ENCODE measurements around the gene SPAG8.

Gene SPAG8

GRCh38 chr9:35812025-35812602 lies at the start of gene SPAG8:
Gene SPAG8, minus strand, starts transcription at chr9:35812262. Its CDS starts 115 bp downstream, at chr9:35812147.
- peak; percentile 15 for DNase-seq

DNA sequence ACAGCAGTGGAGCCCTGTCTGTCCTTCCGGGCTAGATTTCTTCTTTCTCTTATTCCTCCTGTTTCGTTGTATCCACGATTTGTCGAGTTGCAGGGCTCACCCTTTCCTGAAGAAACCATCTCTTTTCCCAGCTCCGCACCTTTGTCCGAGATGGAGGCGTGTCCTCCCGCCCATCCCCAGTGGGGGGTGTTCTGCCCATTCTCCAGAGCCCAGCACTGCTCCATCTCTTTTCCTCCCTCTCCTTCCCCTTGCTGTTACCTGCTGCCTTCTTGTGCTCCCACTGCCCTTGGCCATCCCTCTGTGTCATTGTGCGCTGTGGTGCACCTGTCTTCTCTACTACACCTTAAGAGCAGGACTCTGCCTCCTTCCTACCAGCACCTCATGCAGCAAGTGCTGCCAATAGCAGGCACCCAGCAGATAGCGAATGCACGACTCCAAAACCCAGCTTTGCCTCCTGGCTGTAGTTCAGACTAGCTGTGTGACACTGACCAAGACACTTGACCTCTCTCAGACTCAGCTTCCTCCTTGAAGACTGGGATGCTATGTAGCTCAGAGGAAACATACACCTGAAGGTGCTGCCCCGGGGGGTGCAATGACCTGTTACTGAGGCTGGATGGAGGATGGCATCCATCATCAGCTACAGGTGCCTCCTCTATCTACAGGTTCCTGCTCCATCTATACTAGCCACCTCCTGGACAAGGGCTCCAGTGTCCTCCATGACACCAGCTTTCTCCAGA lies 49.3 kb upstream of the SPAG8 start:
- DNase-seq = no peak

GRCh38 chr9:35859990-35860339 lies 47.9 kb upstream of the SPAG8 start:
- DNase-seq = no peak

GRCh38 chr9:35859310-35859989 lies 47.4 kb upstream of the SPAG8 start:
- no peak for DNase-seq

DNA sequence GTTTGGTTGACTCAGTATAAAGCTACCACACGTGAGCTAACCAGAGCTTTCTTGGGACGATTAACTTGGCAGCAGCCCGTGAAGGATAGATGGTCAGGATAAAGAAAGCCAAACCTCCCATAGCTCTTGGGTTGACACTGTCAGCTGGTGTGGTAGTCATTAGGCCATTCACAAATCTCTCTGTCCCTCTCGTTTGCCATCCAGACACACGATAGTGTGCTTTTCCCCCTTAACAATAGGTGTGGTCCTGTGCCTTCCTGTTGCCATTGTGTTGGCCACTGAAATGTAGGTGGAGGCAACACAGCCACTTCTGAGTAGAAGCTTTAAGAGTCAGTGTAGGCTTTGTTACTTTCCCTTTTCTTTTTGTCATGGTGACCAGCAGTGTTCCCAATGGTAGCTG lies 46.4 kb upstream of the SPAG8 start:
- no peak for DNase-seq

- DNase-seq = no peak
Measured at GRCh38 chr9:35856882-35857281, 44.8 kb upstream of the SPAG8 start.

- DNase-seq = no peak
Measured at GRCh38 chr9:35856206-35856605, 44.1 kb upstream of the SPAG8 start.

- no peak for DNase-seq
Measured at GRCh38 chr9:35854091-35854762, 42.2 kb upstream of the SPAG8 start.

GRCh38 chr9:35852876-35853865 lies 41.1 kb upstream of the SPAG8 start:
- DNase-seq = no peak

DNA sequence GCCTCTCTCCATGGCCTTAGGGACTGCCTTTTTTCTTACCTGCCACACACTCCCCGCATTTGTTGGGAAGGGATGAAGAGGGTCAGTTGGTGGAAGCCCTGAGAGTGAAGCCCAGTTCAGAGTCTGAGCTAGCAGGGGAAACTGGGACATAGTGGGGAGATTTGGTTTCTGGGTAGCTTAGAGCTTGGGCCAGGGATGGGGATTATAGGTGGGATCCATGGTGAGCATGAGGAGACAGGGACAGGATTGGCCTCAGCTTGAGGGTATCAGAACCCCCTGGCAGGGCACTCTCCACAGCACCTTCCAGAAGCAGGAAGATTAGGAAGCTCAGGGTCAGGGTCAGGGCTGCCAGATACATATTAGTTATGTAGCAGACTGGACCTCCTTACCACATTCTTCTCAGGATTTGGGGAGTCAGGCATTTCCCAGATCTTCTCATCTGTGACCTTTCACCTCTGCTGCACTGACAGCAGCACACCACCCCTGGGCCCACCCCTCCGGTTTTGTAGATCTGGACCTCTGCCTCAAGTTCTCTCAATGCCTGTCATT lies 40.3 kb upstream of the SPAG8 start:
- DNase-seq = no peak

DNA sequence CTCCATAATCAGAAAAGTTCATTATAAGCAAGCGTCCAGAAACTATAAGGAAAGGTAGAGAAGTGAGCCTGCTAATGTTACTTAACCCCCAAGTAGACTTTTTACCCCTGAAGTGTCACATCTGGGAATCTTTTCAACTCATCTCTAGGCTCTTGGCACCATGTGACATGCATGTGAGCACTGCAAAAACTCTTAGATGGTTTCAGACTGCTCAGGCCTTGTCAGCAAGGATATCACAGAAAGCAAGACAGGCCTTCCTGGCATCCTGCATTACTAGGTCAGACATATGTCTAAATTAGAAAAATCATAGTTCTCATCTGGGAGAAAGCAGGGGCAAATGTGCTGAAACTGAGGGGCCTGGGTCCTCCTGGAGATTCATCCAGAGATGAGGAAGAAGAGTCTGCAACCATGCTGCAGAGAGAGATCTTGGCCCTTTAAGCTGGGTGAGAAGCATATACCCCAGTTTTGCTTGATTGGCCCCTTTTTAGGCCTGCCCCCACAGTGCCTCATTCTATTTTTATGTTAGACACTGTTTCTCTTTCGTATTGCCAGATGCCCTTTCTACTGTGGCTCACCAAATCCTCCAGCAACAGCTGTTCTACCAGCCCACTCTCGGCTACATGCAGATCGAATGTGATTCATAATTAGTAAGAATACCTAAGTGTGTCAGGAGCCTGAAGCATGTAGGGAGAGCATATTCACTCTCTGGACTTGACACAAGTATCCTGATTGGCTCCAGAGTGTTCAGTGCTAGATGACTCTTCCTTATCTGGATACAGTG lies 35.9 kb upstream of the SPAG8 start:
- no peak for DNase-seq

GRCh38 chr9:35845824-35846771 lies 34.0 kb upstream of the SPAG8 start:
- no peak for DNase-seq

DNA sequence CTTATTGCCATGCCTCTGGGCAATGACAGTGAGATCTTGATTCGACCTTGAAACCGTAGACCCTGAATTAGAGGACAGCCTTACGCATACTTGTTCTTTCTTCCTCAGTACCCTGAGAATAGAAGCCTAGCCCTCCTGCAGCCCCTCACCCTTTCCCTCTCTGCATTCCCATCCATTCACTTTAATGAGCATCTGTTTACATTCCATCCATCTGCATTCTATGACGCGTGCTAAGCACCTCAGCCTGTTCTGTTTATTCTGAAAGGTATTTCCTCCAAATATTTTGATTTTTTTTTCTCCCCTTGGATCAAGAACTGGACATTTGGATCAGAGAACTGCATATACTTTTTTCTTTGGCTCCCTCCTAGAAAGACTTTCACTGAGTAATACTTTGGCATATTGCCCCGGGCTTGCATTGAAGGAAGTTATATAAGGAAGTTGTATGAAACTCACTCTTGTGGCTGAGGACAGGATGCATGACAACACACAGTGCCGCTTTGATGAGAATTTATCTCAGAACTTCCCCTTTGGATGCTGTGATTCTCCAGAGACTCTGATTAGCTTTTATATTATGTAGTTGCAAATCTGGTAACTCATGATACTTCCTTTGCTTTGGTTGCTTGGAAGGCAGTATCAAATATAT lies 32.7 kb upstream of the SPAG8 start:
- no peak for DNase-seq

- DNase-seq = no peak
Measured at GRCh38 chr9:35842795-35843194, 30.7 kb upstream of the SPAG8 start.

GRCh38 chr9:35842020-35842745 lies 30.1 kb upstream of the SPAG8 start:
- no peak for DNase-seq

GRCh38 chr9:35841645-35841900 lies 29.5 kb upstream of the SPAG8 start:
- DNase-seq = no peak

DNA sequence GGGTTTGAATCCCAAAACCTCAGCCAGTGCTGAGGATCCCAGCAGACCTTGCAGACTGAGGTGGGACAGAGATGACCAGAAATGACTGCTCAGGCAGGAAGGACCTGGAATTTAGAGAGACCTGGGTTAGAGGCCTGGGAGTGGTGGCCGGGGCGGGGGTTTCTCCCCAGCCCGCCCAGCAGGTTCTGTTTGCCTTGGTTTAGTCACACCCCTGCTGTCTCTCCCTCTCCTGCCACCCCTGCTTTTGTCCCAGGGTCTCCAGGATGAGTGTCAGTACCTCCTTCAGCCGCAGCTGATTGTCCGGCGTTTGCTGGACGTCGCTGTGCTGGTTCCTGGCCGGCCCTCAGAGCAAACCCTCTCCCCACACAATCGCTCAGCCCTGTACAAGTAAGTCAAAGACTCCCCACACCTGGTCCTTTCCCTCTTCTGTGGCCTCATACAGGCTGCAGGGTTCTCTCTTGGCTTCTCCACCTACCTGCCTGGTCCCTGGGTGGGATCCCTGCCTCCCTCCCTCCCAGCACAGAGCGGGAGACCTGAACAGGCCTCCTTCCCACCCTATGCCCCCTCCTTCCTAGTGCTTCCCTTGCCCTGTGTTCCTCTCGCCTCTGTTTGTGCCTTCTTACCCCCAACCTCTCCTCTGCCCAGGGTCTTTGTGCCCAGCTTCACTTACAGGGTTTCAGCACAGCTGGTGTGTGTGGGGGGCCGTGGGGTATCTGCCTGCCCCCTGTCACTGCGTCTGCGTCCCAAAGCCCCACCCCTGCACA lies 29.0 kb upstream of the SPAG8 start:
- no peak for DNase-seq

GRCh38 chr9:35839926-35840325 lies 27.9 kb upstream of the SPAG8 start:
- DNase-seq = no peak

All from NCI-H1048 (cell line).